Activated gamma-delta T cell (primary cell): Measurements from ENCODE around the gene GAB4.
"Not testable (repeated sequence)": the region's sequence is repeated elsewhere in the genome, so short reads cannot be mapped to it uniquely, and the experiment has no call there.

Source experiments
- DNase-seq: peaks from one replicate; lab custom pipeline; 2025; lab: John Stamatoyannopoulos, UW

Gene GAB4

DNA sequence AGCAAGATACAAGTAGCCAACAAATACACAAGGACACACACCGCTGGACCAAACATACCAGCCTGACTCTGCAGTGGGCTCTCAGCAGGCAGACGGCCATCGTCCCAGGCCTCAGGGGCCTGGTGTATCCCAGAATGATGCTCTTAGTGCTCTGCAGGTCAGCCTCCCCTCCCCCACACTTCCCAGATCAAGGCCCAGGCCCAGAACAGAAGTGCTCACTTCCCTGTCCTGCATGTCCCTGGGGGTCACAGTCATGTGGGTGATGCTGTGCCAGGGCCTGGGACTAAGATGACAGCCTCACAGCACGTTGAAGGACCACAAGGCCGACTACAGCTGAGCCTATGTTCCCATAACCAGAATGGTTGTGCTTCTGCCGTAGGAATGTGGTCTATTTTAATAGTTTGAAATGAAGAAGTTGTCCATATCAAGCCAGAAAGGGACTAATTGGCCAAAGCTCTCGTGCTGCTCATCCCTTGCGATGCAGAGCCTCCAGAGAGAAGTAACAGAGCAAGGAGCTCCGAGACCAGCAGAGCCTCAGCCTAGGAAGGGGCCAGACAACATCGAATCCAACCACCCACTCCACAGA is 48.6 kb downstream of the GAB4 start:
- no peak for DNase-seq

DNA sequence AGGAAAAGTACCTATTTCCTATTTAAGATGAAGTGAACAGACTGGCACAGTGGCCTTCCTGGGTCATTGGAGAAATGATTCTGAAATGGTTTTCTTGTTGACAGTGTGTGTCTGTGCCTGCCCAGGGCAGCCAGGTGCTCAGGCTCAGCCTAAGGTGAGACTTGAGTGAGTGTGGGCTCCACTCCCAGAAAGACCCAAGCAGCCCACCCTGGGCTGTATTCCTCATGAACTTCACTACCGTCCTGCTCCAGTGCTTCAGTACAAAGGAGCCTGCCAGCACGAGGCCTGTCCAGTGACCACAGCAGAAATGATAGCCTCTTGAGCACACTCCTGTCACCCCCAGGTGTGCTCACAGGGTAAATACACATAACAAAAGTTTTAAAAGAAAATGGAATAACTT is 49.5 kb downstream of the GAB4 start:
- no peak for DNase-seq

DNA sequence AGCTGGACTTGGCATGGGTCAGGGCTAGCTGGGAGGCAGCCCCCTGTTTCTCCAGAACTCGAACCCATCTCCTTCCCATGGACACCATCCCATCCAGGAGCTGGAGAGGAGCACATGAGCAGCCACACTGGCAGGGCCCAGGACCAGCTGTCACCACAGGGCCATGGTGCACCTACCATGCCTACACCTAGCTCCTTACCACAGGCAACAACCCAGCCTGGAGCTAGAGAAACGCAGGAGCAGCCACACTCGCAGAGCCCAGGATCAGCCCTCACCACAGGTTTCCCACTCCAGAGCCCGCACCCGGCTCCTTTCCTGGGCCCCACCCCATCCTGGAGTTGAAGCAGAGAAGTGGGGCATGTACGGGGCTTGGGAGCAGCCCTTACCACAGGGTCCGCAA is 50.2 kb downstream of the GAB4 start:
- no peak for DNase-seq

DNA sequence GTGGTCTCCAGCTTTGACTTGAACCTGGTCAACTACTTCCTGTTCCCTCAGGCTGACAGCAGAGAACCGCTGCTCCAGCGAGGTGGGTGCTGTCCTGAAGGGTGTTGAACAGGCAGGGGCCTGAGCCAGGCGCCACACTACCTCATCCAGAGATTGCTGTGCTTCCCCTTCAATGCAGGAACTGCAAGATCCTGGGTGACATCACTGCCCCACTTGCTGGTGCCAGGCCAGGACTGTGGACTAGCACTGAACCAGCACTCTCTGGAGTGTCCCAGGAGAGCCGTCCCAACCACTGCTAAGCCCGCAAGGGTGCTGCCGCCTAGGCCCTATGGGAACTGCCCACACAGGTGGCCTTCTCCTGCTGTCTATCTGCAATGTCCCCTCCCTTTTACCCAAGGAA is 51.7 kb downstream of the GAB4 start:
- no peak for DNase-seq

DNA sequence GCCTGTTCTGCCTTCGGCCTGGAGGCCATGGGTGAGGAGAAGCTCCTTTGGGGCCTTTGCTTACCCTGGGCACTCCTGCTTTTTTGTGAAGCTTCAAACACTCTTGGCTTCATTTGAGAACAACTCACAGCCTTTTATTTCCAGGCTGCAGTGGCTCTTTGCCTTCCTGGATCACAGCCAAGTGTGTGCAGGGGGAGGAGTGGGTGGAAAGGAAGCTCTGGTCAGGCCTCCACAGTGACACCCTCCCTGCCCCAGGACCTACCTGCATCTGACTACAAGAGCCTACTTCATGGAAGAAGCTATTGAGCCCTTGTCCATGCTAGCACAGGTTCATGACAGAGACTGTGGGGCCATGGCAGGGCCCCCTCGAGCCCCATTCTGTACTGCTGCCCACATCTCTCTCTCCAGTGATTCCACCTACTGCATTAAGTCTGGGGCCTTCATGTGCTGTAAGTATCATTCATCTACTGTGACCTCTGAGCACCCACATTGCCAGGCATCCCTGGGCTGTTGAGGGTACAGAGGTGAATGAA is 52.3 kb downstream of the GAB4 start:
- DNase-seq: no peak

DNA sequence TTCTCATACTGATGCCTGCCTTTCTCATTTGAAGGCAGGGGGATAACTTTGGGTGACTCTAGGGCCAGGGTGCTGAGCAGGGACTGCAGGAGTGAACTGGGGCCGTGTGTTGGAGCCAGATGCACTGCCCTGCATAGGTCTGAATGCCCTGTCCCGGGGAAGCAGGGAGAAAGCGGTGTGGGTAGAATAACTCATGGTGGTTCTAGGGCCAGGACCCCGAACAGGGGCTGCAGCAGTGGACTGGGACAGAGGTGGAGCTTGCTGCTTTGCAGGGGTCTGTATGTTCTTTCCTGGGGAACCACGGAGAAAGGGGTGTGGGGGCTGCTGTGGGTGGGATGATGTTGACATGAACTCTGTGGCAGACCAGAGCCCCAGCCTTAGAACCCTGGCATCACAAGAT is 52.9 kb downstream of the GAB4 start:
- no peak for DNase-seq

DNA sequence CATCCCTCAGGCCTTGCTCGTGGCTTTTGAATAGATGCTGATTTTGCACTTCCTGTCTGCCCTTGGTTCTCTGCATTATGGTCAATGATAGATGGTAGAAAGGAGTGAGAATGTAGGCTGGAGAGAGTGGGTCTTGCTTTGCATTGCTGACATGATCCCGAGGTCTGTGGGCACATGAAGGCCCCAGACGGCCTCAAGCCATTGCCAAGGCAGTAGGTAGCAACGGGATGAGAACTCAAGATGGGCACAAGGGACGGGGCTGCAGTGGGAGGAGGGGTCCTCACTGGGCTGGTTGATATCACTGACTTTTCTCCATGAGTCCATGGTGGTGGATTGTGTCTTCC is 54.0 kb downstream of the GAB4 start:
- DNase-seq: no peak

DNA sequence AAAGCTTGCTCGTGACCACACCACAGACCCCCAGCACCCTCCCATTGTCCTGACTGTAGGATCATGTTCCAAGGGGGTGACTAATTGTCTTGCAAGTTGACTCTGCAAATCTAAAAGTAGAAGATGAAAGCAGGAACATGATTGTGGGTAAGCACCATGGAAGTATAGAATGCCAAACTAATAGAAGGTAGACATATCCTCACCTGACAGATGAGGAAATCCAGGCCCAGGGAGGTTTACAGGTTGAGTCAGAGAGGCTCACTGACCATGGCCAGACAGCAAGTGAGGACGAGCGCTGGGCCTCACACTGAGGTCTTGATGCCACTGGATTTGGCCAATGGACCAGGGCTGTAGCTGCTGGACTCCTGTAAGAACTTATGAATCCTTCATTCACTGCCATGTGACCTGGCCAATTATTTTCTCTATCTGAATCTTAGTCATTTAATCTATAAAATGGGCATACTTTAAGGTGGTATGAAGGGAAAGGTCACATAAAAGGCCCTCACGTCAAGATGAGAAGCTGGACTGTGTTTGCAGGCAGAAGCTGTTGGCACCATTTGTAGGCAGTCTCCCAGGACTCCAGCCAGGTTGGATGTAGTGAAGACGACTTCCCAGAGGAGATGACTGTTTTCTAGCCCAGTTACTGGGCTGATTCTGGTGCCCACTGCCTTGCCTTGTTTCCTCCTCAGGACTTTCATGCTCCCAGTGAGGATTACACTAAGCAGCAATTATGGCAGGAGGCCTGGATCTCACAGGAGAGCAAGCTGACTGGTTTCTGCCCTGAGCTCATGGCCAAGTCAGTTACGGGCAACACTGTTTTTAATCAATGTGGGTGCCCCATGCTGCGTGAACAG is 54.6 kb downstream of the GAB4 start:
- DNase-seq: no peak

DNA sequence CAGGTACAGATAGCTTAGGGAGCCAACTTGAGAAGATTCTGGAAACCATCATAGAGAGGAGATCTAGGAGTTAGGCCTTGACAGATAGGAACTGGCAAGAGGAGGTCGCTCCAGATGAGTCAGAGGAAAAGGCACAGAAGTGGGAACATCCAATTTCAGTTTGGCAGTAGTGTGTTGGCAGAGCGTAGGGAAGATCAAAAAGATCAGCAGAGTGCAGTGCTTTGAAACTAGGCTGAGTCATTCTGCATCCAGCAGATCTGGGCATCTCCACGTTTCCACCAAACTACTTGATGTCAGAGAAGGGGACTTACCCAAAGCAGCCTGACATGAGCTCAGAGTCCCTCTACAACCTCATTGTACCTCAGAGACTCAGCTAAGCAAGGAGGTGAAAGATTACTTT is 58.5 kb downstream of the GAB4 start:
- DNase-seq: no peak

DNA sequence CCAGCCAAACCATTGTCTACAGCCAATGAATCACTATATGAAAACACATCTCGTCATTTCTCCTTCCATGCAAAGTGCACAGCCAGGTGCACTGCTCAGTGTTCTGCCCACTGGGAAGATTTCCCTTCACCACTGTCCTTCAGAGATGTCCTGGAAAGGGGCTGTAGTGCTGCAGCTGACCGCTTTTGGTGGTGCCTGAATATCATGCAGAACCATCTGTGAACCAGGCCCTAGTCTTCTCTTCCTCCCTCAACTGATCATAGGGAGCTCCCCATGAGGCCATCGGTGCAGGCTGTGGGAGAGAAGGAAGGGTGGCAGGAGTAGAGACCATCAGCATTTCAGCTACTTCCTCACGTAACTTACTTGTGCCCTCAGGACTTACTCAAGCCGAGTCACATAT is 70.2 kb downstream of the GAB4 start:
- no peak for DNase-seq

DNA sequence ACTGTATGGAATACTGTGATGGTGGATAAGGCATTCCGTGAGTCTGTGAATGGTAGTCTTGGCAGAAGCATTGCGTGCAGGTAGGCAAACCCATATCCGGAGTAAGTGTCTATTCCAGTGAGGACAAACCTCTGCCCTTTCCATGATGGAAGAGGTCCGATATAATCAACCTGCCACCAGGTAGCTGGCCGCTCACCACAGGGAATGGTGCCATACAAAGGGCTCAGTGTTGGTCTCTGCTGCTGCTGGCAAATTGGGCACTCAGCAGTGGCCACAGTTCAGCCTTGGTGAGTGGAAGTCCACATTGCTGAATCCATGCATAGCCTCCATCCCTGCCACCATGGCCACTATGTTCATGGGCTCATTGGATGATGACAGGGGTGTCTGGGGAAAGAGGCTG is 70.8 kb downstream of the GAB4 start:
- DNase-seq: not testable (repeated sequence)

DNA sequence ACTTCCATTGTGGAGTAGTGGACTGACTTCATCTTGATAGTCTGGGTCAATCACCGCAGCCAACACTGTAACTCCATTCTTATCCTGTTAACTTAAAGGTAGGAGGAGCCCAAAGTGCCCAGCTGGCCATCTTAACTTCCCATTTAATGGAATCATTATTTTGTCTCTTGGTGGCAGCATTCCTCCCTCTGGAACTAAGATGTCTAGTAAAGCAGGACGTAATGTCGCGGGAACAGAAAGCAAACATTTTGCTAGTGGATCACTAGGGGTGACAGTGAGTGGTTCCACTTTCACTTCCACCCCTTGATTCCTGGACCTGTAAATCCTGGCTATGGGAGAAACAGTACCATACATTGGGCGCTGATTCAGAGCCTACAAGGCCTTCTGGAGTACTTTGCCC is 71.4 kb downstream of the GAB4 start:
- no peak for DNase-seq

DNA sequence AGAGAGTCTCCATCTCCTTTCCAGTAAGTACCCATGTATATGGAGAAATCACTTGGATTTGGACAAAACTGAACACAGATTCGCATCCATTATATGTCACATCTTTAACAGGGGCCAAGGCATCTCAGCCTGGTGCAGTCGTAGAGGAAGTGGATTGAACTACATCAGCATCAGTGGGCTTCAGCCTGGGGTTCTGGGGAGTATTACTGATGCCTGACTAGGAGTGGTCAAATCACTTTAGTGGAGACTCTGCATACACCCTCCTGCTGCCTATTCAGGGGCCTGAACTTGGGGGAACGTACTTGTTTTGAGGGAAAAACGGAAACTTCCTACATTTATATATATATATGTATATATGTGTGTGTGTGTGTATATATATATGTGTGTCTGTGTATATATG is 72.8 kb downstream of the GAB4 start:
- no peak for DNase-seq

DNA sequence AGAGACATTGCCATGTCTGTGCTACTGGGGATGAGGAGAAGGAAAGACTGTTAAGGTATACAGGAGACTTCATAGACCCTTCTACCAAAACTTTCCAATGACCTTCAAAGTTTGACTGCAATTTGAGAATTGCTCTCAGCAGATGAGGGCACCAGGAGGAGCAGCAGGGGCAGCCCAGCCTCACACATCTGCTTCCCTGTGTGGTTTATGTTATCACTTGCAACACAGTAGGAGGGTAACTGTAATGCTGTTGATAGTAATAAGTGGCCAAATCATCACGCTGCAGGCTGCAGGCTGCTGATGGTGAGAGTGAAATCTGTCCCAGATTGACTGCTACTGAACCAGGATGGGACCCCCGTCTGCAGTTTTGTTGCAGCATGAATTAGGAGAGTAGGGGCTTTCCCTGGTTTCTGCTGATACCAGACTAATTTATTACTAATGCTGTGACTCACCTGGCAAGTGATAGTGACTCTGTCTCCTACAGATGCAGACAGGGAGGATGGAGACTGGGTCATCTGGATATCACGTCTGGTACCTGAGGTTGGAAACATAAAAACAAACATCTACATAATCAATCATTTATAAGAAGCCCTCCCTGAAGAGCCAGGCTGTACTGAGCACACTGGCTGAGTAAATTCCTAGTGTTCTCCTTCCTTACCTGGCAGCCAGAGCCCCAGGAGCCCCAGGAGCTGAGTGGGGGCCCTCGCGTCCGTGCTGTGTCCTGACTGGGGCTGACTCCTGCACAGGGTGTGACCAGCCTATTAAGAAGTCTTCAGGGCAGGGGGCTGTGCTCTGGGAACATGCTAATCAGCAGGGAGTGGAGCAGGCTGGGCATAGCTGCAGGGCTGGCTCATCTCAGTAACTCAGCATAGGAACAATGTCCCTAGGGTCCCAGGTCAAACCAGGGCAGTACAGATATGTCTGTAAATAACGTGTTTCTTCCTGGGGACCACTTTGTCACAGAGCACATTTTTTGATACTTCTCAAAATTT is 74.4 kb downstream of the GAB4 start:
- DNase-seq: no peak

DNA sequence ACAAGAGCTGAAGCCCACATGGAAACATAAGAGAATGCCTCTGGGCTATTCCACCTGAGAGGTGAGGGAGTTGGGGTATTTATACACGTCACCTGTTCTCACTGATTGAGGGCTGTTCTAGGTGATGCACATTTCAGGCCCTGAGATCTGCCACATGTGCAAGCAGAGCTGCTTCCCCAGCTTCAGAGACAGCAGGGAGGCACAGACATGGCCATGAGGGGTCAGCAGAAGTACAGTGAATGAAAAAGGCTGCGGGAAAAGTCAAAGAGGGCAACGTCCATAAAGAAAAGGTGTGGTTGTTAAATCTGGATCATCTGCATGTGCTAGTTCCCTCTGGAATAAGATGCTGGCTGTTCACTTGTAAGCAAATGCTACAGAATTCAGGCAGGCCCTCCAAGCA is 75.4 kb downstream of the GAB4 start:
- no peak for DNase-seq

DNA sequence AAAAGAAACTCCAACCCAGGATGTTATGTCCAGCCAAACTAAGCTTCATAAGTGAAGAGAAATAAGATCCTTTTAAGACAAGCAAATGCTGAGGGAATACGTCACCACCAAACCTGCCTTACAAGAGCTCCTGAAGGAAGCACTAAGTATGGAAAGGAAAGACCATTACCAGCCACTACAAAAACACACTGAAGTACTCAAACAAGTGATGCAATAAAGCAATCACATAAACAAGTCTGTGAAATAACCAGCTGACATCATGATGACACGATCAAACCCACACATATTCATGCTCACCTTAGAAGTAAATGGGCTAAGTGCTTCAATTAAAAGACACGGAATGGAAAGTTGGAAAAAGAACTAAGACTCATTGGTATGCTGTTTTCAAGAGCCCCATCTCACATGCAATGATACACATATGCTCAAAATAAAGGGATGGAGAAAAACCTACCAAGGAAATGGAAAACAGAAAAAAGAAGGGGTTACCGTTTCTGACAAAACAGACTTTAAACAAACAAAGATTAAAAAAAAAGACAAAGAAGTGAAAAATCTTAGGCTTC is 82.5 kb downstream of the GAB4 start:
- no peak for DNase-seq

DNA sequence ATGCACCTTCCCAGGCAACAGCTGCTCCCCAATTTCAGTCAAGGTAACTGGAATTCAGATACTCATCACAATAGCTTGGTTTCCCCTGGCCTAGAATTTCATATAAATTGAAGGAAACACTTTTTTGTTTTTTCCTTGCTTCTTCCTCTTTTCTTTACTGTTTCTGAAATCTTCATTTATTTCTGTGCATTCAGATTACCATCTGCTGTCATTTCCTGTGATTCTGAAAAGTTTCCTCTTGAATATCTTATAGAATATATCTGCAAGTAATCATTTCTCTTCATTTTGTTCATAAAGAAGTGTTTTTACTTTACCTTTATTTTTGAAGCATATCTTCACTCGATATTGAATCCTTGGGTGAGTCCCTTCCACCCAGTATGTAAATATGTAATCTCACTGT is 85.3 kb downstream of the GAB4 start:
- no peak for DNase-seq

DNA sequence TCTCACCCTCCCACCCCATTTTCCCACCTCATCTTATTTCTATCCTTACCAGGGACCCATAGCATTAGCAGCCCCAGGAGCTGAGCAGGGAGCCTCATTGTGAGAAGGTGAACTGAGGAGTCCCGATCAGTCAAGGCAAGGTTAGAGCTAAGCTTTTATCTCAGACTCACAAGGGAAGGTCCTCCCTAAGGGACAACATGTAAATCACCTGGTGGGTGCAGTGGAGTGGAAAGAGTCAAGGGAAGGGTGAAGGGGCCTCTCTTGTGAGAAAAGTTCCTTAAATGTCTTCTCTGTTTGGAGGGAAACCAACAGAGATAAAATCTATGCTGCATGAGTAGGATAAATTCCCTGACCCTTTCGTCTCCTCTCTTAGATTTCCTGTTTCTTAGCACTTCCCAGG is 85.9 kb downstream of the GAB4 start:
- DNase-seq: no peak

DNA sequence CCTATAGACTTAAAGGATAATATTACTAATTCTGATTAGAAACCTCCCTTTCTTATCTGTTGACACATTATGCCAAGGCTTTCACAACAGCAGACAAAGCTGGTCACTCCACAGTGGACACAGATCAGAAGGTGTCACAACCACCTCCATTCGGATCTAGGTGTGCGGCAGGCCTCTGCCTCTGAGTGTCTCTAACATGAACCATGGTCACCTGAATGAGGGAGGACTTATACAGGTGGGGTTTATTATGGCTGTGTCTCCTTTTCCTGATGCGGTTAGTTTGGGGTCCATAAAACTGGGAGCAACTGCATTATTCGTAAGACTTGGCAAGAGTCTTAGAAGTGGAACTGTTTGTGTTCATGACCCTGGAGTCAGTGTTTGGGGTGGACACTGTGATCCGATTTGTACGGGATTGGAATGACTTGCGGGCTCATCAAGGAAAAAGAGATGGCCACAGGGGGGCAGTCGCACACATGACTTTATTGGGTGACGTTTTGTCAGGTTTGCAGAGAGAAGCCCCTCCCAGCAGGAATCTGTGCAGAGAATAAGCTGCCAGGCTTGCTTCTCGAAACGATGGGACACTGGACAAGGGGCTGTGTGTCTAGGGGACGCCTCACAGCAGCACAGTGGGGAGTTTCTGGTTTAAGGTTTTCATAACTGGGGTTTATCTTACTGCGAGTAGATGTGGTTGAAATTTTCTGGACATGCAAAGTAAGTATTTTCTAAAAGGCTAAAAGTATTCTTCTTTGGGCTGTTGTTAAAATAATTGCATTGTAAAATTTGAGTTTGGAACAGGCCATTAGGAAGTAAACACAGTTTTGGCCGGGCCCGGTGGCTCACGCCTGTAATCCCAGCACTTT is 90.6 kb downstream of the GAB4 start:
- DNase-seq: no peak

DNA sequence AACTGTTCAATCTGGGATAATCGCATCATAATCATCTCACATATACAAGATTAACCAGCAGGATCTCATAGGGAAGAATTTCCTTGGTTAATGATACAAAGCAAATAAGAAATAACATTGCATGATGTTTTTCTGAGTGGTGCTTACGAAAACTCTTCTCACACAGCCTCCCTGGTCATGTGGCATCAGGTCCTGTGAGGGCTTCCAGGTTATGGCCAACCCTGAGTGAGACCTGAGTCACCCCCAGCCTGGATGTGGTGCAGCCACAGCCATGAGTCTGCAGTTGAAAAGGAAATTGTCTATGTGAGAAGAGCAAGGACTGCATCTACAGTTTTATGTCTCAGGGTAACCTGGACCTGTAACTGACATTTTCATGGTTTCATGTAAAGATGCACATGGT is 92.3 kb downstream of the GAB4 start:
- no peak for DNase-seq

DNA sequence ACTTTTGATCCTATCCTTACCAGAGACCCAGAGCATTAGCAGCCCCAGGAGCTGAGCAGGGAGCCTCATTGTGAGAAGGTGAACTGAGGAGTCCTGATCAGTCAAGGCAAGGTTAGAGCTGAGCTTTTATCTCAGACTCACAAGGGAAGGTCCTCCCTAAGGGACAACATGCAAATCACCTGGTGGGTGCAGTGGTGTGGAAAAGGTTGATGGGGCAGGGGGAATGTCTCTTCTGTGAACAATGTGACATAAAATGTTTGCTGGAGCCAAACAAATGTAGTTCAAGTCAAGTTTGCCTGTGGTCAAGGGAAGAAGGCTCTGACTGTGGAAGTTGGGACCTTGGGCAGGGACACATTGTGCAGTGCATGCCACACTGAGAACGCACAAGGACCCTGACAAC is 93.1 kb downstream of the GAB4 start:
- DNase-seq: not testable (repeated sequence)
